Glomerular visceral epithelial cell (primary cell): ENCODE results near the gene CDRT4.

Experiments
- DNase-seq: peaks from one replicate; pipeline ENCODE4 v3.0.0-alpha.2; 2016; ENCODE audit errors: extremely low spot score

Gene CDRT4

DNA sequence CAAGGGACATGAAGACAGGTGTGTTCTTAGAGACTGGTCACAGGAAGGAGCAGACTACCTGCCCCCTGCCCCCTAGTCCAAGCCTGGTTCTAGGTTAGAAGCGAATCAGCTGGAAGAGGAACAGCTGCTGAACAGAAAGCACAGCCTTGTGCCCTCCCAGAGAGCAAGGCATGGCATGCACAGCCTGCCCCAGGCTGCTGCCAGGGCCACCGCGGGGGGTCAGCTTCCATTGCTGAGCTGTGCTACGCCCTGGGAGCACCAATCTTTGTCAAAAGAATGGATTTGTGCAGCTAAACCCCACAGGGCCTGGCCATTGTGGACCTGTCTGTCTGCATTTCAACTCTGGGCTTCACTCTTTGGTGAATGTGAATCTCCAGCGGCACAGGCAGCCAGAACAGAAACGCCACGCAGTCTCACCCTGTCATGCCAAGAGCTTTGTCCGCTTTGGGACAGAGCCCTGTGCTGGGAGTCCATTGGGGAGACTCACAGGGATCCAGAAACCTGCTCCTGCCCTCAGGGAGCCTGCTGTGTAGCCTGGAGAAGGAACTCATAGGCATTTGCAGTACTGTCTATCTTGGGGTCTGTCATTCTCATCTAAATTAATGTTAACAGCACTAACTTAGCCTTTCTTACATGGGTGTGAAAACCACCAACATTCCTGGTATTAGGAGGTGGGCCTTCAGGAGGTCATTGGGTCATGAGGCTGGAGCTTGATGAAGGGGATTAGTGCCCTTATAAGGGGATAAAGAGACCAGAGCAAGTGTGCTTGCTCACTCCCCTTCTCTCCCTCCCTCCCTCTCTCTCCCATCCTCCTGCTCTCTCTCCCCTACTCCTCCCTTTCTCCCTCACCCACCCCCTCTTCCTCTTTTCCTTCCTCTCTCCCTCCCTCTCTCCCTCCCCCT lies 25.6 kb upstream of the CDRT4 start:
- DNase-seq, result no peak

DNA sequence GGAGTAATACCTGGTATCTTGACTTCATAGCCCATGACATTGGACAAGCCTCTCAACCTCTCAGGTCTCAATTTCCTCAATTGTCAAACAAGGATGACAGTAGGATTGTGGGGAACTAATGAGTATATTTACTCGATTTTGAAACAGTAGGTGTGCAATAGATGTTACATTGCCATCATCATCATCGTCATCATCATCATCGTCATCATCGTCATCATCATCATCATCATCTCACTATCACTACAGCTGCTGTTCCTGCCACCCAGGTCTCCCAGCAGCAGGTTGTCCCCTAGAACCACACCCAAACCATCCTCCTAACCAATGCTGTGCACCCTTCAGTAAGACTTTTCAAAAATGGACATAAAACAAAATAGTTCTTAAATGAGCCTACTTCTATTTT lies 24.8 kb upstream of the CDRT4 start:
- DNase-seq, result no peak

- peak; percentile 42 for DNase-seq
Observed at GRCh38 chr17:15490634-15491261, 23.3 kb upstream of the CDRT4 start.

DNA sequence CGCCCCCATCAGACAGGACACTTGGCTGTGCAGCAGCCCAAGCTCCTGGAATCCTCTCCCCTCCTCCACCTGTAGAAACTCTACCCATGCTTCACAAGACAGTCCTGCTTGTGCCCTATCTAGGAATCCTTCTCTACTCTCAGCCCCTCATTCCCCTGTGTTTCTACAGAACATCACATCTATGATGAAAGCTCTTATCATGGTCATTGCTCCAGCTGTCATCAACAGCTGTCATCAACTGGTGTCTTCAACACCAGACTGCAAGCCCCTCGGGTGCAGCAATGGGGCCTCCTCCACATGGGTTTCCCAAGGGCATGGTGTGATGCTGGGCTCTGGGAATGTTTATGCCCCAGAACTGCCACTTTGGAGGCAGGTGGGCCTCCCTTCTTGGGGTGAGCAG lies 21.1 kb upstream of the CDRT4 start:
- DNase-seq, result no peak

- DNase-seq, result no peak
Observed at GRCh38 chr17:15485045-15485444, 17.6 kb upstream of the CDRT4 start.

GRCh38 chr17:15483431-15483830 lies 16.0 kb upstream of the CDRT4 start:
- DNase-seq, result no peak

DNA sequence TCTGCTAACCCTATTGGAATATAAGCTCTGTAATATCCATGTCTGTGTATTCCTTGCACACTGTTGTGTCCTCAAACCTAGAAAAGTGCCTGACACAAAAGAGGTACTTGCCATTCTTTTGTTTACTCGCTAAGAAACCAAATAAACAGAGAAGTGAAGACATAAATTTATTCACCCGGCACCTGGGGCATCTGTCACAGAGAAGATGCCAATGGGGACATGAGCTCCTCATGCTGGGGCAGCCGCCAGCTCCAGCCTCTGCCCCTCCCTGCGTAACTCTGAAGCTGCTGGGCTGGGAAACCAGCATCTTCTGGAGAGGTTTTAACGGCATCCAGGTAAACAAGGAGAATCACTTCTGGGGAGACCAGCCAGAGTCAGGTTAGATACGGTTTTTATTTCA lies 15.1 kb upstream of the CDRT4 start:
- DNase-seq, result no peak

- no peak for DNase-seq
Observed at GRCh38 chr17:15481481-15481880, 14.1 kb upstream of the CDRT4 start.

DNA sequence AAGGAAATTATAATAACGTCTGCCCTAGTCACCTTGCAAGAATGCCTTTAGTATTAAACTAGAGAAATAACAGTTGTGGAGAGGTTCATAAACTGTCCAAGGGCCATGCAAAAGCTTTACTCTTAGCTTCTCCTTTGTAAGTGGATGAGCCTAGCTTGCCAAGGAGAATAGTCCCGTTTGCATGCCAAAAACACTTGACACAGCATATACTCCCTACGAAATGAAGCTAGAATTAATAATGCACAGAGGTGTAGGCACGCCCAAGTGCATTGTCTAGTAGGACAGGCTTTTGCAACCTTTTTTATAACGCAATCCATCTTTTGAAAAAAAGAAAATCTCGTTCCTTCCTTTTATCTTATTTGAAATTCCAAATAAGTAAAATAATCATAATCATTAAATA lies 12.8 kb upstream of the CDRT4 start:
- DNase-seq, result no peak

DNA sequence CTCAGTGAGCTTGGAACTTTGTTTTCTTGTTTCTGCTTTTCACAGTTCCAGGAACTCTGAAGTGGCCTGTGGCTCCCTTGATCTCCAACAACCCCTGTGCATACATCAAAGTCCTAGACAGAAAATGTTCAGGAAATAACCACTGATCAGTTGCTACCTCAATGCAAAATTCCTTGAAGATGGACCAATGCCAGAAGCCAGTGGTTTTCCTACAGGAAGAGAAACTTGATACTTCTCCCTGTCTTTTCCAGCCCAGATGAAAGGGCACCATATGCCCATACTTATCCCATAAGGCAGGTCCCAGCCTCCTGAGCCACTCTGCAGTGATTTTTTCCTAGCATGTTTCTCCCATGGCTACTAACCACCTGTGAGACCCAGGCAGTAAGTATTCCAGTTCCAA lies 12.3 kb upstream of the CDRT4 start:
- DNase-seq, result peak; percentile 69

DNA sequence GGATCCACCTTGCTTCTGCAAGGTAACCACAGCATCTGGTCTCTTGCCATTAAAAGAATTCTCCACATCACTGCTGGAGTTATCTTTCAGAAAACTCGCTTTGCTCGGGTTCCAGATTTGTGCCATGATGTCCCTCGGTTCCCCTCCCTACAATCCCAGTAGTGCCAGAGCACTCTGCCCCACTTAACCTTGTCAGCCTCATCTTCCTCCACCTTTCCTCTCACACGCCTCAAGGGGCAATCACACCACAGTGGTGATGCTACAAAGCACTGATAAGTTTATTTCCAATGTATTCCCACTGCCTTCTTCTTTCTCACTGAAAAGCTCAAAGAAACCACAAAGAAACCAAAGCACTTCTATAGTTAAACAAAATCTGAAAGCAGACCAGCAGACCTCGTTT lies 11.4 kb upstream of the CDRT4 start:
- DNase-seq, result no peak

DNA sequence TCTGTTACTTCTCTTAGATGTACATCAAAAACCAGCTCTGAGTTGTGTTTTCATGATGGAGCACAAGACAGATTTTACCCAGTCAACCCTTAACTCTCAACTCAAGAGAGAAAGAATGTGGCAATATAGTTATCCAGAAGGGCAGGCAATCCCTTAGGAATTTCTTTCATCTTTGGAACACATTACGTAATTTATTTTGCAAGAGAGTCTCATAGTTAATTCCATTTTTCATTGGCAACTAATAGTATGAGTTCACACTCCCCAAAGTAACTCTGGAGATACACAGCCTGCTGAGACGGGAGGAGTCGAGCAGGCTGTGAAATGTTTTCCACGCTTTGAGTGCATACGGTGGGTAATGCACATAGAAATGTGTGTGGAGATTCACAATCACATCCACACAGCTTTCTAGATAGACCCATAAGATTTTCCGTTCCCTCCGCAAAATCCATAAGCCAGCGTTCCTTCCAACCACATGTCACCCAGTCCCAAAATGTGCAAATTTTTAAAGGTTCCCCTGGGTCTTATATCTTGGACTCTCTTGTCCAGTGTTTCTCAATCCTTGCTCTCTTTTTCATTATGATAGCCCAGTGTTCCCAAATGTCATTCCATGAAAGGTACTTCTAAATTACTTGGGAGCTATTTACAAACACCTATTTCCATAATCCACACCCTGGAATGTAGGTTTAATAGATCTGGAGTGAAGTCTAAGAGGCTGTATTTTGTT lies 8.4 kb upstream of the CDRT4 start:
- DNase-seq, result no peak

GRCh38 chr17:15472891-15473290 lies 5.5 kb upstream of the CDRT4 start:
- no peak for DNase-seq

- DNase-seq, result no peak
Observed at GRCh38 chr17:15470536-15470935, 3.1 kb upstream of the CDRT4 start.

GRCh38 chr17:15469260-15469659 lies 1.8 kb upstream of the CDRT4 start:
- DNase-seq, result peak; percentile 66

- no peak for DNase-seq
Observed at GRCh38 chr17:15468126-15468525, 705 bp upstream of the CDRT4 start.

- DNase-seq, result no peak
Observed at GRCh38 chr17:15466131-15466530, 1.3 kb downstream of the CDRT4 start.

- DNase-seq, result no peak
Observed at GRCh38 chr17:15465045-15465701, 2.2 kb downstream of the CDRT4 start.

DNA sequence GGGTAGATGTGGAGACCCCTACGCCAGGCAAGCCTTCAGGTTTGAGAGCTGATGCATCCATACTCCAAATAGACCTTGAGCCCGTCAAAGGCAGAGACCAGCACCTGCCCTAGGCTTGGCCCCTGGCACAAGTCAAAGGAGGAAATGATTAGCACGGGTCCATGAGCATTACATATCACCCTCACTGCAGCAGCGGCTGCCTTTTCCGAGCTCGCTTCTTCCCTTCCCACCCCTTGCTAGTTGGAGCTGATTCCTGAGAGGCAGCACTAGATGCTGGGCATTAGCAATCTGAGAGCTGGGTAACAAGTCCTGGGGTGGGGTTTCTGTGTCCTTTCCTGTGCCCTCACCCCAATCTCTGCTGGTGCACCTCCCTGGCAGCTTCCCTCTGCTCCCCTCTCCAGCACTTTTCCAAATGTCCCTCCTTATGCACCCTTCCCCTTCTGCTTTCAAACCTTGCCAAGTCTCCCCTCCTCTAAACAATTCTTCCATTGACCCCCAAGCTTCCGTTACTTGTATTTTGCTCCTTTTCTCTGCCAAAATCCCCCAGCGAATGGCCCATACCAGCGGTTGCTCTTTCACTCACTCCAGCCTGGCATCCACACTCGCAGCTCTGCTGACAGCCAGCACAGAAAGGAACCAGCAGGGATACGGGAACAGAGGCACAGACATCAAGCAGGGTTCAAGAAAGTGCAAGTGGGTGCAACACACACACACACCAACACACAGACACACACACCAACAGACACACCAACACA lies 3.0 kb downstream of the CDRT4 start:
- DNase-seq, result no peak

DNA sequence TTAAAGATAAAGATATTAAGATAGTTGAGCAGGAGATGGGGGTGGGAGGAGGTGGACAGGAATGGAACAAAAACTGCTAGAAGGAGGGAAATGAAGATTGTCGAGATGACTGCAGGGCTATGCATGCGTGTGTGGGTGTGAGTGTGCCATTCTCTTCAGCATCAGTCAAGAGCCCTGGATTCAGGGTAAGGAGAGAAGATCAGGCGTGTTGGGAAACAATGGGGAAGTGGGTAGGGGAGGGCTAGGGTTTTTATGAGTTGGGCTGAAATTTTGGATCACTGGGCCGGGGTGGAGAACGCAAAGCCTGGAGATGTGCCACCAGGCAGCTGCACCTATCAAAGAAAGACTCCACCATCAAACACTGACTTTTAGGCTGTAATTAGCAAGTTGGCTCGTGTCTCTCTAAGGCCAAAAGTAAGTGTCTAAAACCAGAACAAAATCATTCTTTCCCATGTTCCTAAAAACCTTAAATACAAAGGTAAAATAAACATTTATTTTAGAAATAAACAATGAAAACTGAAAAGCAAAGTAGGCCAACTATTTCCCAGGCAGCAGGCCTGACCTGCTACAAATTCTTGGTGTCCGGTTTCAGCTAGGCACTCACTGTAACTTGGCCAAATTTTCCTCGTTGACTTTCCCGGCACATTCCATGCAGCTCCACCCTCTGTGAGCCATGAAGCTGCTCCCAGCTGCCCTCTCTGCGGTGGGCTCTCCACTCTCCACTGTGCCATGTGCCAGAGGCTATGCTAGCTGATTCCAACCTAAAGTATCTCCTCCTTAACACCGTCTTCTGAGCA lies 4.2 kb downstream of the CDRT4 start:
- peak; percentile 15 for DNase-seq

GRCh38 chr17:15457723-15458094 lies 9.7 kb downstream of the CDRT4 start:
- DNase-seq, result no peak
